ENCODE results near the gene ANKS1A.

DNA sequence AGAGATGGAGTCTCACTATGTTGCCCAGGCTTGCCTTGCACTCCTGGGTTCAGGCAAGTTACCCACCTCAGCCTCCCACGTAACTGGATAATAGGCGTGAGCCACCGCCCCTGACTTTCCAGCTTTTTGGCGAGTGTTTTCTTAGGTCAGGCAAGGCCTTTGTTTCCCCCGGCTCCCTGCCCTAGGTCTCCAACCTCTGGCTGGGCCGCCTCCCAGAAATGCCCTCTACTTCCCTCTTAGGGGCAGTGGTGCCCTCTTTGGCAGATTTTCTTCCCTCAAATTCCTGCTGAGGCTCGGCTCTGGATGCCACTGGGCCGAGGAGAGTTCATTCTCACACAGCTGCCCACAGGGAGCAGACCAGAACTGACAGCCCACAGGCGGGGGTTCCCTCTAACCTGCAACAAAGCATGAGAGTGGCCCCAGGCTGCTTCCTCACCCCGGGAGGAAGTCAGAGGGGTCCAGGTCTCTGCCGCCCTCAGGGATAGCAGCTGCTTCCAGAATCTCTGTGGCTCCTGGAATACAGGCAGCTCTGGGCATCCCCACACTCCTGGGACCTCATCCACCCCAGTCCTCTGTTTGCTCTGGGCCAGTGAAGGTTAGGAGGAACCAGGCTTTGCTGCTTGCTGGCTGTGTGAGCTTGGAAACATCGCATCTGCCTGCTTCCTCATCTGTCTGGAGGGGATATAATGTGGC is 195.6 kb downstream of the ANKS1A start:
- TF ChIP-seq, protein P1, sequence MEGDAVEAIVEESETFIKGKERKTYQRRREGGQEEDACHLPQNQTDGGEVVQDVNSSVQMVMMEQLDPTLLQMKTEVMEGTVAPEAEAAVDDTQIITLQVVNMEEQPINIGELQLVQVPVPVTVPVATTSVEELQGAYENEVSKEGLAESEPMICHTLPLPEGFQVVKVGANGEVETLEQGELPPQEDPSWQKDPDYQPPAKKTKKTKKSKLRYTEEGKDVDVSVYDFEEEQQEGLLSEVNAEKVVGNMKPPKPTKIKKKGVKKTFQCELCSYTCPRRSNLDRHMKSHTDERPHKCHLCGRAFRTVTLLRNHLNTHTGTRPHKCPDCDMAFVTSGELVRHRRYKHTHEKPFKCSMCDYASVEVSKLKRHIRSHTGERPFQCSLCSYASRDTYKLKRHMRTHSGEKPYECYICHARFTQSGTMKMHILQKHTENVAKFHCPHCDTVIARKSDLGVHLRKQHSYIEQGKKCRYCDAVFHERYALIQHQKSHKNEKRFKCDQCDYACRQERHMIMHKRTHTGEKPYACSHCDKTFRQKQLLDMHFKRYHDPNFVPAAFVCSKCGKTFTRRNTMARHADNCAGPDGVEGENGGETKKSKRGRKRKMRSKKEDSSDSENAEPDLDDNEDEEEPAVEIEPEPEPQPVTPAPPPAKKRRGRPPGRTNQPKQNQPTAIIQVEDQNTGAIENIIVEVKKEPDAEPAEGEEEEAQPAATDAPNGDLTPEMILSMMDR (IDR thresholded peaks at IDR 0.05) = no peak
- TF ChIP-seq EZH2 (IDR thresholded peaks at IDR 0.05) (no peak), EZH2phosphoT487 (IDR thresholded peaks at IDR 0.05) (no peak)

Data from neural progenitor cell (in vitro differentiated cells).